HEK293 (cell line): ENCODE data around the gene UNC13A.

Experiments
- ZNF23 ChIP-seq: fragments of 450-650 bp; formaldehyde crosslinking; IDR thresholded peaks from 2 replicates; pipeline ENCODE4 v1.5.1; 2016; ENCODE audit warnings: missing biosample characterization, missing genetic modification characterization, borderline replicate concordance
- ZNF274 ChIP-seq, 2 experiments: fragments of 200-500 bp in 1 of 2; fragments of 450-650 bp in 1 of 2; sonication (Bioruptor generic) in 1 of 2; formaldehyde crosslinking in 1 of 2; IDR thresholded peaks; 2 replicates each; pipeline versions ENCODE4 v1.5.1 to v1.6.1; 2014 to 2016; ENCODE audit warnings: borderline replicate concordance in 1 of 2, inconsistent platforms in 1 of 2, low read length in 1 of 2, missing biosample characterization in 1 of 2, missing genetic modification characterization in 1 of 2
- TF ChIP-seq, protein P1 (sequence below): fragments of 450-650 bp; formaldehyde crosslinking; IDR thresholded peaks from 2 replicates; pipeline ENCODE4 v1.5.1; 2016; ENCODE audit warnings: missing biosample characterization, missing genetic modification characterization
- TF ChIP-seq, protein P2 (sequence below): fragments of 450-650 bp; formaldehyde crosslinking; IDR thresholded peaks from 2 replicates; pipeline ENCODE4 v1.5.1; 2016; ENCODE audit warnings: missing biosample characterization, missing genetic modification characterization

DNA sequence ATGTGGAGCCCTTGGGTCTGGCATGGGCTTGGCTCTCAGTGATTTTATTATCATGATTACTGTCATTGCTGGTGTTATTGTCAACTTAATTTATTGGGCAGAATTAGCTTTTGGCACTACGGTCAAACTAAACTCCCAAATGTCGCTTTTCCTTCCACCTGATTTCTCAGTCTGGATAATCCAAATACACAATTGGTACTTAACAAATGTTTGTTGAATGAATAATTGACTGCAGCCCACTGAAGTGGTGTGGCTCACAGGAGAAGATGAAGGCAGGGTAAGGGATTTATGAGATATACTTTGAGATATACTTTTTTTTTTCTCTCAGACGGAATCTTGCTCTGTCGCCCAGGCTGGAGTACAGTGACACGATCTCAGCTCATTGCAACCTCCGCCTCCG lies 131.2 kb downstream of the UNC13A start:
- TF ChIP-seq ZNF274 (IDR thresholded peaks at IDR 0.05; ENCODE audit: low read length): no peak
- no peak for TF ChIP-seq ZNF274 (tag by site-specific recombination; IDR thresholded peaks at IDR 0.05; ENCODE audit: borderline replicate concordance)
- TF ChIP-seq, protein P1, sequence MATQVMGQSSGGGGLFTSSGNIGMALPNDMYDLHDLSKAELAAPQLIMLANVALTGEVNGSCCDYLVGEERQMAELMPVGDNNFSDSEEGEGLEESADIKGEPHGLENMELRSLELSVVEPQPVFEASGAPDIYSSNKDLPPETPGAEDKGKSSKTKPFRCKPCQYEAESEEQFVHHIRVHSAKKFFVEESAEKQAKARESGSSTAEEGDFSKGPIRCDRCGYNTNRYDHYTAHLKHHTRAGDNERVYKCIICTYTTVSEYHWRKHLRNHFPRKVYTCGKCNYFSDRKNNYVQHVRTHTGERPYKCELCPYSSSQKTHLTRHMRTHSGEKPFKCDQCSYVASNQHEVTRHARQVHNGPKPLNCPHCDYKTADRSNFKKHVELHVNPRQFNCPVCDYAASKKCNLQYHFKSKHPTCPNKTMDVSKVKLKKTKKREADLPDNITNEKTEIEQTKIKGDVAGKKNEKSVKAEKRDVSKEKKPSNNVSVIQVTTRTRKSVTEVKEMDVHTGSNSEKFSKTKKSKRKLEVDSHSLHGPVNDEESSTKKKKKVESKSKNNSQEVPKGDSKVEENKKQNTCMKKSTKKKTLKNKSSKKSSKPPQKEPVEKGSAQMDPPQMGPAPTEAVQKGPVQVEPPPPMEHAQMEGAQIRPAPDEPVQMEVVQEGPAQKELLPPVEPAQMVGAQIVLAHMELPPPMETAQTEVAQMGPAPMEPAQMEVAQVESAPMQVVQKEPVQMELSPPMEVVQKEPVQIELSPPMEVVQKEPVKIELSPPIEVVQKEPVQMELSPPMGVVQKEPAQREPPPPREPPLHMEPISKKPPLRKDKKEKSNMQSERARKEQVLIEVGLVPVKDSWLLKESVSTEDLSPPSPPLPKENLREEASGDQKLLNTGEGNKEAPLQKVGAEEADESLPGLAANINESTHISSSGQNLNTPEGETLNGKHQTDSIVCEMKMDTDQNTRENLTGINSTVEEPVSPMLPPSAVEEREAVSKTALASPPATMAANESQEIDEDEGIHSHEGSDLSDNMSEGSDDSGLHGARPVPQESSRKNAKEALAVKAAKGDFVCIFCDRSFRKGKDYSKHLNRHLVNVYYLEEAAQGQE: no peak
- no peak for TF ChIP-seq ZNF23 (tag by site-specific recombination)
- TF ChIP-seq, protein P2, sequence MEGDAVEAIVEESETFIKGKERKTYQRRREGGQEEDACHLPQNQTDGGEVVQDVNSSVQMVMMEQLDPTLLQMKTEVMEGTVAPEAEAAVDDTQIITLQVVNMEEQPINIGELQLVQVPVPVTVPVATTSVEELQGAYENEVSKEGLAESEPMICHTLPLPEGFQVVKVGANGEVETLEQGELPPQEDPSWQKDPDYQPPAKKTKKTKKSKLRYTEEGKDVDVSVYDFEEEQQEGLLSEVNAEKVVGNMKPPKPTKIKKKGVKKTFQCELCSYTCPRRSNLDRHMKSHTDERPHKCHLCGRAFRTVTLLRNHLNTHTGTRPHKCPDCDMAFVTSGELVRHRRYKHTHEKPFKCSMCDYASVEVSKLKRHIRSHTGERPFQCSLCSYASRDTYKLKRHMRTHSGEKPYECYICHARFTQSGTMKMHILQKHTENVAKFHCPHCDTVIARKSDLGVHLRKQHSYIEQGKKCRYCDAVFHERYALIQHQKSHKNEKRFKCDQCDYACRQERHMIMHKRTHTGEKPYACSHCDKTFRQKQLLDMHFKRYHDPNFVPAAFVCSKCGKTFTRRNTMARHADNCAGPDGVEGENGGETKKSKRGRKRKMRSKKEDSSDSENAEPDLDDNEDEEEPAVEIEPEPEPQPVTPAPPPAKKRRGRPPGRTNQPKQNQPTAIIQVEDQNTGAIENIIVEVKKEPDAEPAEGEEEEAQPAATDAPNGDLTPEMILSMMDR (tag by site-specific recombination): no peak
